Prostate gland (tissue), 2 donors: ENCODE measurements around the gene HLA-DOB.

Source experiments
- CTCF ChIP-seq, 4 experiments: fragments of 200-600 bp in 2 of 4; fragments of 450-650 bp in 2 of 4; sonication (generic) in 2 of 4; IDR thresholded peaks; 1 replicate in 3 of 4; 2 replicates in 1 of 4; pipeline ENCODE4 v1.5.1; 2016 to 2019; ENCODE audit warnings: antibody characterized with exemption in 4 of 4, mild to moderate bottlenecking in 2 of 4, moderate library complexity in 2 of 4
- POLR2A ChIP-seq: fragments of 450-650 bp; IDR thresholded peaks from one replicate; pipeline ENCODE4 v1.6.1; 2016; ENCODE audit warnings: antibody characterized with exemption, mild to moderate bottlenecking
- POLR2AphosphoS5 ChIP-seq: sonication (generic); formaldehyde crosslinking; IDR thresholded peaks from one replicate; pipeline ENCODE4 v1.6.1; 2017; ENCODE audit warnings: antibody characterized with exemption

- TF ChIP-seq POLR2A: no peak
- no peak for TF ChIP-seq CTCF (IDR thresholded peaks at IDR 0.05)
- no peak for TF ChIP-seq POLR2AphosphoS5
Measured at GRCh38 chr6:32794510-32794909, 22.3 kb downstream of the HLA-DOB start.
